Mesenchymal stem cell (in vitro differentiated cells and primary cell): Measurements from ENCODE around the gene KLHL29.

Experiments used
- DNase-seq: peaks from one replicate; pipeline ENCODE4 v3.0.0-alpha.2; 2013
- H2AFZ ChIP-seq: one replicate; pipeline ENCODE4 v1.6.1; 2013; ENCODE audit warnings: low read depth, mild to moderate bottlenecking, control low read depth, inconsistent platforms, low read length, moderate library complexity
- H2AK5ac ChIP-seq: 2 replicates; pipeline ENCODE4 v1.6.1; 2013; ENCODE audit warnings: low read length, moderate library complexity, mild to moderate bottlenecking, inconsistent platforms; ENCODE audit not compliant: severe bottlenecking
- H2BK120ac ChIP-seq: one replicate; pipeline ENCODE4 v1.6.1; 2013; ENCODE audit warnings: low read depth, mild to moderate bottlenecking, inconsistent platforms, low read length, moderate library complexity
- H2BK12ac ChIP-seq, 2 experiments: one replicate each; pipeline ENCODE4 v1.6.1; 2013; ENCODE audit warnings: inconsistent platforms in 2 of 2, low read length in 2 of 2, mild to moderate bottlenecking in 2 of 2, moderate library complexity in 2 of 2, control low read depth in 1 of 2
- H2BK15ac ChIP-seq: one replicate; pipeline ENCODE4 v1.6.1; 2013; ENCODE audit warnings: mild to moderate bottlenecking, low read depth, inconsistent platforms; ENCODE audit not compliant: poor library complexity, severe bottlenecking
- H2BK5ac ChIP-seq: 2 replicates; pipeline ENCODE4 v1.6.1; 2013; ENCODE audit warnings: low read depth, mild to moderate bottlenecking, low read length, control low read depth, inconsistent platforms; ENCODE audit not compliant: poor library complexity, severe bottlenecking
- H3K14ac ChIP-seq, 2 experiments: one replicate each; pipeline ENCODE4 v1.6.1; 2013; ENCODE audit warnings: inconsistent platforms in 2 of 2, low read length in 2 of 2, control low read depth in 1 of 2, mild to moderate bottlenecking in 1 of 2, moderate library complexity in 1 of 2
- H3K18ac ChIP-seq, 2 experiments: one replicate each; pipeline ENCODE4 v1.6.1; 2013; ENCODE audit warnings: inconsistent platforms in 2 of 2, low read length in 2 of 2, control low read depth in 1 of 2, low read depth in 1 of 2, mild to moderate bottlenecking in 1 of 2
- H3K23ac ChIP-seq, 2 experiments: one replicate each; pipeline ENCODE4 v1.6.1; 2013; ENCODE audit warnings: inconsistent platforms in 2 of 2, low read length in 2 of 2, mild to moderate bottlenecking in 2 of 2, moderate library complexity in 2 of 2, control low read depth in 1 of 2
- H3K27ac ChIP-seq: 2 replicates; pipeline ENCODE4 v1.5.1; 2013; ENCODE audit warnings: mild to moderate bottlenecking, moderate library complexity, low read length, control low read depth, inconsistent platforms; ENCODE audit not compliant: poor library complexity, severe bottlenecking
- H3K27me3 ChIP-seq, 2 experiments: 2 replicates each; pipeline versions ENCODE4 v1.6.1 to v1.7.0; 2013; ENCODE audit warnings: low read length in 2 of 2, mild to moderate bottlenecking in 2 of 2, moderate library complexity in 2 of 2, control low read depth in 1 of 2, inconsistent platforms in 1 of 2; ENCODE audit not compliant: control insufficient read depth in 1 of 2, insufficient read depth in 1 of 2
- H3K36me3 ChIP-seq, 2 experiments: 2 replicates each; pipeline versions ENCODE4 v1.6.1 to v1.7.0; 2013; ENCODE audit warnings: low read length in 2 of 2, control low read depth in 1 of 2, inconsistent platforms in 1 of 2, low read depth in 1 of 2, mild to moderate bottlenecking in 1 of 2; ENCODE audit not compliant: insufficient read depth in 2 of 2, control insufficient read depth in 1 of 2
- H3K4ac ChIP-seq, 2 experiments: one replicate each; pipeline ENCODE4 v1.6.1; 2013; ENCODE audit warnings: inconsistent platforms in 2 of 2, low read length in 2 of 2, mild to moderate bottlenecking in 2 of 2, moderate library complexity in 2 of 2, control low read depth in 1 of 2, low read depth in 1 of 2
- H3K4me1 ChIP-seq: 2 replicates; pipeline ENCODE4 v1.6.1; 2013; ENCODE audit warnings: low read depth, low read length, control low read depth; ENCODE audit not compliant: control insufficient read depth, insufficient read depth
- H3K4me2 ChIP-seq: 2 replicates; pipeline ENCODE4 v1.6.1; 2013; ENCODE audit warnings: low read length, mild to moderate bottlenecking, inconsistent platforms; ENCODE audit not compliant: poor library complexity, severe bottlenecking
- H3K4me3 ChIP-seq, 2 experiments: 2 replicates each; pipeline versions ENCODE4 v1.5.1 to v1.7.0; 2013; ENCODE audit warnings: low read length in 2 of 2, mild to moderate bottlenecking in 2 of 2, control low read depth in 1 of 2, low read depth in 1 of 2; ENCODE audit not compliant: insufficient read depth in 1 of 2
- H3K79me1 ChIP-seq: replicated peaks from 2 replicates; pipeline ENCODE4 v1.6.1; 2013; ENCODE audit warnings: mild to moderate bottlenecking, control low read depth, low read length, inconsistent platforms; ENCODE audit not compliant: poor library complexity, severe bottlenecking
- H3K9ac ChIP-seq: 2 replicates; pipeline ENCODE4 v1.7.0; 2013; ENCODE audit warnings: mild to moderate bottlenecking, low read length, moderate library complexity
- H3K9me3 ChIP-seq: 2 replicates; pipeline ENCODE4 v1.7.0; 2013; ENCODE audit warnings: mild to moderate bottlenecking, low read length; ENCODE audit not compliant: control insufficient read depth
- H4K8ac ChIP-seq: one replicate; pipeline ENCODE4 v1.6.1; 2013; ENCODE audit warnings: inconsistent platforms, mild to moderate bottlenecking, low read length, moderate library complexity
- H4K91ac ChIP-seq: one replicate; pipeline ENCODE4 v1.6.1; 2013; ENCODE audit warnings: mild to moderate bottlenecking, low read length, inconsistent platforms
- WGBS: methylation state at CpG from one replicate; pipeline ENCODE4 v1.1.7; 2013; ENCODE audit warnings: mixed read lengths; 5-methylcytosine and 5-hydroxymethylcytosine counted together

The KLHL29 gene

DNA sequence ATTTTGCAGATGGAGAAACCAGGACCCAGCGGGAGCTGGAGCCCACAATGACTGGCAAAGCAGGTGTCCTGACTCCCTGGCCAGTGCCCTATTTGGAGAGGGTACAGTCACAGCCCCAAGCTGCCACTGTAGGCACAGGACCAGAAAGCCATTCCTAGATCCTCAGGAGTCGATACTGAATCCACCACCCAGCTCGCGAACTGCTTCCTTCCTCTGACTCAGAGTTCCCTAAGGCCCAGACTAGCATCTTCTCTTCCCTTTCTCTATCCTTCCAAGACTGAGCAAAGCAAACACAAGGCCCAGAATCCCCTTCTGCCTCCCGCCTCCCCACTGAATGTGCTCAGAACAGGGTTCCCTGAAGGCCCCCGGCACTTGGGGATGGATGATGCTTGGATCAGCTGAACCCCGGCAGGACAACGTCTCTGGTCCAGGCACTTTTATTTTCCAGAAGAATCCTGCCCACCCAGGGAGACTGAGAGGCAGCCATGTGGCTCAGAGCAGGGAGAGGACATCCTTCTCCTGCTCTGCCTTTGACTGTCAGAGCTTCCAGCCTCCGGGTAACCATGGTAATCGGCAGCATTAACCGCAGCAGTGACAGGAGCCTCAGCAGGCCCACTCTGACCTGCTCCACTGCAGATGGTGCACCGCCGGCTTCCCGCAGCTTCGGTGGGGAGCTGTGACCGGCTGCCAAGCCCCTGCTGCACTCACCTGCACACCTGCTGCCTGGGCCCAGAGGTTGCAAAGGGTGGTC is 34.8 kb upstream of the KLHL29 start:
- Histone ChIP-seq H3K4me2 (no peak overlapping the region), H4K91ac (no peak overlapping the region), H3K9ac (peak overlapping the region; percentile 33), H3K23ac (no peak overlapping the region), H2AK5ac (peak overlapping the region; percentile 84), H3K14ac (peak overlapping the region in 1 of 2 experiments; percentile 79), H3K27ac (peak overlapping the region; percentile 54), H3K4me1 (peaks cover 24% of the 10 kb centered on the region), H4K8ac (no peak overlapping the region), H3K18ac (no peak overlapping the region), H3K27me3 (peaks cover 16 to 23% of the 10 kb centered on the region in 2 experiments), H2BK120ac (no peak overlapping the region), H2BK15ac (peak overlapping the region; percentile 32), H3K4ac (no peak overlapping the region), H2AFZ (no peak overlapping the region), H2BK12ac (no peak overlapping the region), H3K4me3 (no peak overlapping the region), H2BK5ac (no peak overlapping the region), H3K36me3 (no peaks in the 10 kb centered on the region), H3K9me3 (peaks cover 4% of the 10 kb centered on the region), H3K79me1 (no peaks in the 10 kb centered on the region)
- DNase-seq = no peak
- 93% methylated on average over 16 of the region's 16 CpGs for WGBS

DNA sequence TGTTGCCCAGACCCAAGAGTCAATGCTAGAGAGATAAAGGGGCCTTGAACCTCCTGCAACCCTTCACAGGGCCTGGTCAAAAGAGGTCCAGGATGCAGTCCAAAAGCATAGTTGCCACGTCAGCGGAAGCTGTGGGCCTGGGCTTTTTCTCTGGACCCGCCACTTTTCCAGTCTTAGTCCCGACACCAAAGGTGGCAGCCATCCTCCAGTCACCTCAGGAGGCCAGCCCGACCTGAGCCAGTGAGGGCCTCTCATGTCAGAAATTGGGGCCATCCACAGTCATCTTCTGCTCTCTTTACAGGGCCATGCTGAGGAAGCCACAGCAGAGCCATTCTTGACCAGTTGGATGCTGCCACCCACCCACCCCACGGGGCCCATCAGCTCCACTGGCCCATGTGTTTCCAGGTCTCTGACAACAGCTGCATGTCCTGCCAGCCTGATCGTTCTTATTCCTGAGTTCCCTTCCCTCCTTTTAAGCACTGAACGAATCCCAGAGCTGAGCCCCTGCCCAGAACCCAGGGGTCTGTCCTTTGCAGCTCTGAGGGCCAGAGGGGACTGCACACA is 34.1 kb upstream of the KLHL29 start:
- Histone ChIP-seq H3K4me2 (no peak overlapping the region), H3K9me3 (no peaks in the 10 kb centered on the region), H3K27me3 (peaks cover 9 to 18% of the 10 kb centered on the region in 2 experiments), H3K79me1 (no peaks in the 10 kb centered on the region), H3K4me3 (no peak overlapping the region), H2AFZ (no peak overlapping the region), H4K91ac (no peak overlapping the region), H3K18ac (peak overlapping the region in 1 of 2 experiments; percentile 37), H3K9ac (peak overlapping the region; percentile 69), H2AK5ac (peak overlapping the region; percentile 68), H3K36me3 (no peaks in the 10 kb centered on the region), H3K23ac (no peak overlapping the region), H3K27ac (peak overlapping the region; percentile 2), H4K8ac (peak overlapping the region; percentile 92), H2BK15ac (no peak overlapping the region), H3K4me1 (peaks cover 24% of the 10 kb centered on the region), H2BK12ac (no peak overlapping the region), H2BK120ac (no peak overlapping the region), H3K14ac (no peak overlapping the region), H2BK5ac (no peak overlapping the region), H3K4ac (peak overlapping the region; percentile 47 to 63)
- no peak for DNase-seq
- 93% methylated on average over 8 of the region's 8 CpGs for WGBS

DNA sequence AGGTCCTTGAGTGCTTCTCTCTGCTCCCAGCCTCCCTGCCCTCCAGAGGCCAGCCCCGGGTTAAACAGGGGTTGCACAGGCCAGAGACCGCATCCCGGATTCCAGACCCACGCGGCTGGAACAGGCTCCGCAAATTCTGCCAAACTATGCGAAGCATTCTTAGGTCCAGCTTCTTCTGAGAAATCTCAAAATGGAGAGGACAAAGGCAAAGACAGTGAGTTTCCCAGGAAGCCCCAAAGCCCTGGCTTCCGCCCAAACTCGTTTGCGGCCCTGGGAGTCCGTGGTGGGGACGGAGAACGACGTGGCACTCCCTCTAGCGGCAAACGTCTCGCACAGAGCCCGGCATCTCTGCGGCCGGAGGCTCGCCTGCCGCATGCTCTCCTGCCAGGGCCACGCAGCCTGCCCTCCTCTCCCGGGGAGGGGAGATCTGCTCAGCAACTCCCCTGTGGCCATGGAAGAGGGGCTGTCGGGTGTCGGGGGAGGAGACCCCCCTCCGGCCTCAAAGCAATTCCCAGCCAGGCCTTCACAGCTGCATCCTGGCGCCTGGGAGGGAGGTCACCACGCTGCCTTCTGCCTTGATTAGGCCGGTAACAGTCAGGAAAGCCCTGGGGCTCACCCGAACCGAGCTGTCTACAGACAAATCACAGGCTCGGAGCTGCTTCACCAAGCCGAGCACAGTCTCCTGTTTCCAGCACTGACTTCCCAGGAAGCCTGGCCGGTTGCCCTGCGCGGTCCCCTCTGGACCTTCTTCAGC is 33.4 kb upstream of the KLHL29 start:
- peak overlapping the region; percentile 69 for H3K9ac ChIP-seq
- peak overlapping the region; percentile 11 to 47 for H3K4ac ChIP-seq
- H2BK120ac ChIP-seq = peak overlapping the region; percentile 42
- H2AK5ac ChIP-seq = peak overlapping the region; percentile 68
- H3K4me1 ChIP-seq = peaks cover 24% of the 10 kb centered on the region
- H2AFZ ChIP-seq = peak overlapping the region; percentile 64
- peaks cover 4 to 12% of the 10 kb centered on the region in 2 experiments for H3K27me3 ChIP-seq
- peak overlapping the region; percentile 92 for H4K8ac ChIP-seq
- no peak overlapping the region for H4K91ac ChIP-seq
- no peak overlapping the region for H3K23ac ChIP-seq
- no peak overlapping the region for H2BK5ac ChIP-seq
- DNase-seq = peak; percentile 74
- H2BK12ac ChIP-seq = peak overlapping the region; percentile 28 to 61
- H3K36me3 ChIP-seq = no peaks in the 10 kb centered on the region
- H2BK15ac ChIP-seq = peak overlapping the region; percentile 33
- H3K4me3 ChIP-seq = peak overlapping the region in 1 of 2 experiments; percentile 42
- 20% methylated on average over 35 of the region's 37 CpGs for WGBS
- H3K4me2 ChIP-seq = peak overlapping the region; percentile 1
- no peaks in the 10 kb centered on the region for H3K9me3 ChIP-seq
- no peaks in the 10 kb centered on the region for H3K79me1 ChIP-seq
- H3K27ac ChIP-seq = peak overlapping the region; percentile 17
- no peak overlapping the region for H3K14ac ChIP-seq
- peak overlapping the region; percentile 37 to 40 for H3K18ac ChIP-seq

DNA sequence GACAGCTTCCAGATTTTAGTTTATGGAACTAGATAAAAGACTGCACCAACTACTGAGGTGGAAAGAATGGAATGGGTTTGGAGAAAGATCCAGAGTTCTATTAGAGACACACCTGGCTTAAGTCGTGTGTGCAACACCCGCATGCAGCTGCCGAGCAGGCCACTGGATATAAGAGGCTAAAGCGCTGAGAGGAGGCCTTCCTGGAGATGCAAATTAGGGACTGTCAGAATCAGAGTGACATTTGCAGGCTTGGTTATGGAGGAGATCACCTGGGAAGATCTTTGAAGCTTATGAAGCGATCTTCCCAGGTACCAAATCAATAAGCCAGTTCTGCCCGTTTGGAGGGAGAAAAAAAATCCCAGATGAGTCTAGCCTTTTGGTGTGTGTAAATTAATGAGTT is 30.4 kb upstream of the KLHL29 start:
- H2AFZ ChIP-seq = no peak overlapping the region
- H2BK120ac ChIP-seq = no peak overlapping the region
- no peaks in the 10 kb centered on the region for H3K36me3 ChIP-seq
- H3K9me3 ChIP-seq = no peaks in the 10 kb centered on the region
- no peak overlapping the region for H3K4me2 ChIP-seq
- H2BK5ac ChIP-seq = no peak overlapping the region
- no peak for DNase-seq
- H2AK5ac ChIP-seq = no peak overlapping the region
- H3K18ac ChIP-seq = no peak overlapping the region
- no peak overlapping the region for H3K9ac ChIP-seq
- WGBS = 87% methylated on average over 6 of the region's 6 CpGs
- no peaks in the 10 kb centered on the region for H3K79me1 ChIP-seq
- no peak overlapping the region for H2BK12ac ChIP-seq
- H4K8ac ChIP-seq = no peak overlapping the region
- H3K4ac ChIP-seq = no peak overlapping the region
- no peak overlapping the region for H3K14ac ChIP-seq
- no peak overlapping the region for H4K91ac ChIP-seq
- H3K23ac ChIP-seq = no peak overlapping the region
- no peak overlapping the region for H3K4me3 ChIP-seq
- no peaks in the 10 kb centered on the region for H3K27me3 ChIP-seq
- H3K27ac ChIP-seq = no peak overlapping the region
- H2BK15ac ChIP-seq = no peak overlapping the region
- peaks cover 22% of the 10 kb centered on the region for H3K4me1 ChIP-seq
